DOHH2 (cell line): Measurements from ENCODE around the gene FKBP7.
"Not testable (repeated sequence)": the region's sequence is repeated elsewhere in the genome, so short reads cannot be mapped to it uniquely, and the experiment has no call there.

Experiments
- H3F3A ChIP-seq: fragments of 200-600 bp; sonication (generic), shearing (Covaris generic); 2 replicates; pipeline ENCODE4 v1.6.0; 2016; ENCODE audit warnings: antibody characterized with exemption, mild to moderate bottlenecking; ENCODE audit not compliant: control insufficient read depth, insufficient read depth
- H3K27ac ChIP-seq: fragments of 200-600 bp; sonication (generic); 2 replicates; pipeline ENCODE4 v1.5.1; 2014; ENCODE audit warnings: low read depth, mild to moderate bottlenecking, low read length, moderate library complexity
- H3K27me3 ChIP-seq: fragments of 200-600 bp; sonication (generic); 2 replicates; pipeline ENCODE4 v1.6.1; 2014; ENCODE audit warnings: mild to moderate bottlenecking, low read length, mixed read lengths; ENCODE audit not compliant: control insufficient read depth
- H3K36me3 ChIP-seq: fragments of 200-600 bp; sonication (generic); 2 replicates; pipeline ENCODE4 v1.6.1; 2014; ENCODE audit warnings: mild to moderate bottlenecking, low read length, moderate library complexity, mixed read lengths; ENCODE audit not compliant: control insufficient read depth
- H3K4me1 ChIP-seq: fragments of 200-600 bp; sonication (generic); 2 replicates; pipeline ENCODE4 v1.6.1; 2014; ENCODE audit warnings: mild to moderate bottlenecking, low read length, mixed read lengths; ENCODE audit not compliant: control insufficient read depth
- H3K4me2 ChIP-seq: fragments of 200-600 bp; sonication (generic); 2 replicates; pipeline ENCODE4 v1.6.0; 2014; ENCODE audit warnings: mild to moderate bottlenecking, low read length, moderate library complexity
- H3K4me3 ChIP-seq: fragments of 200-600 bp; sonication (generic); 2 replicates; pipeline ENCODE4 v1.5.1; 2014; ENCODE audit warnings: mild to moderate bottlenecking, low read length, mixed read lengths
- H3K79me2 ChIP-seq: fragments of 200-600 bp; sonication (generic); 2 replicates; pipeline ENCODE4 v1.6.1; 2014; ENCODE audit warnings: mild to moderate bottlenecking, low read length, mixed read lengths; ENCODE audit not compliant: control insufficient read depth
- H3K9me2 ChIP-seq: fragments of 200-600 bp; sonication (generic); replicated peaks from 2 replicates; pipeline ENCODE4 v1.6.1; 2014; ENCODE audit warnings: mild to moderate bottlenecking, low read length, mixed read lengths; ENCODE audit not compliant: control insufficient read depth
- H3K9me3 ChIP-seq: fragments of 200-600 bp; sonication (generic); 2 replicates; pipeline ENCODE4 v1.6.1; 2014; ENCODE audit warnings: antibody characterized with exemption, low read length, mixed read lengths; ENCODE audit not compliant: control insufficient read depth, insufficient read depth
- H4K20me1 ChIP-seq: fragments of 200-600 bp; sonication (generic); 2 replicates; pipeline ENCODE4 v1.6.0; 2014; ENCODE audit warnings: low read depth, mild to moderate bottlenecking, antibody characterized with exemption, low read length, moderate library complexity; ENCODE audit not compliant: control insufficient read depth, insufficient read depth
- EZH2phosphoT487 ChIP-seq: fragments of 200-600 bp; sonication (generic); IDR thresholded peaks from 2 replicates; pipeline ENCODE4 v1.6.1; 2017; ENCODE audit warnings: borderline replicate concordance, mild to moderate bottlenecking, antibody characterized with exemption, low read length, moderate library complexity, mixed read lengths
- TF ChIP-seq, protein P1 (sequence below): fragments of 200-600 bp; sonication (generic); IDR thresholded peaks from one replicate; pipeline ENCODE4 v1.5.1; 2014; ENCODE audit warnings: antibody characterized with exemption, mild to moderate bottlenecking, low read depth, low read length; ENCODE audit not compliant: poor library complexity, severe bottlenecking

The FKBP7 gene

DNA sequence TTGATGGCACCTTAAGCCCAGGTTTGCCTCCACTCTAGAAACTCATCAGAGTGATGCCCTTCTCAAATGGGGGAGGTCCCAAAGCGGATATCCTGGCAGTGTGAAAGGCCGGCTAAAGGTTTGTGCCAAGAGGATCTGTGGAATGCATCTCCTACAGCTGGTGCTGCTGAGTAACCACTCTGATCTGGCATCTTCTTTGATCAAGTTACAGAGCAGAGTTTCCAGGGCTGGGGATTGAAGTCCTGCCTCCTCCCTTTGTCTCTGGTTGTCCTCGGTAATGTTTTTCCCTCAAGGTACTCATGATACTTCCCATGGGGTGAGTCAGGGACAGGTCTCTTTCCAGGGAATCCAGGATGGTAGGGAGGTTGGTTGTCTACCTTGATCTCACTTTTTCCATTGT is 52.0 kb downstream of the FKBP7 start:
- H3K79me2 ChIP-seq = no peaks in the 10 kb centered on the region

DNA sequence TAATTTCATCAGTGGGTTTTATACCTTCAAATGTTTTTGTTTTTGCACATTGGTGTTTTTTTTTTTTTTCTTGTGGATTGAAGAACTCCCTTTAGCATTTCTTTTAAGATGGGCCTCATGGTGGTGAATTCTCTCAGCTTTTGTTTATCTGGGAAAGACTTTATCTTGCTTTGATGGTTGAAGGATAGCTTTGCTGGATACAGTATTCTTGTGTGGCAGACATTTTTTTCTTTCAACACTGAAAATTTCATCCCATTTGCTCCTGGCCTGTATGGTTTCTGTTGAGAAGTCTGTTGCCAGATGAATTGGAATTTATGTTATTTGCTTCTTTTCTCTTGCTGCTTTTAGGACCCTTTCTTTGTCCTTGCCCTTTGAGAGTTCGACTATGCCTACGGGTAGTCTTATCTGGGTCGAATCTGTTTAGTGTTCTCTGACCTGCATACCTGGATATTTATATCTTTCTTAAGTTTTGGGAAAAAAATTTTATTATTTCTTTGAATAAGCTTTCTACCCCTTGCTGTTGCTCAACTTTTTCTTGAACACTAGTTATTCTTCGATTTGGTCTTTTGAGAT is 53.1 kb downstream of the FKBP7 start:
- no peaks in the 10 kb centered on the region for H3K9me2 ChIP-seq
- TF ChIP-seq, protein P1, sequence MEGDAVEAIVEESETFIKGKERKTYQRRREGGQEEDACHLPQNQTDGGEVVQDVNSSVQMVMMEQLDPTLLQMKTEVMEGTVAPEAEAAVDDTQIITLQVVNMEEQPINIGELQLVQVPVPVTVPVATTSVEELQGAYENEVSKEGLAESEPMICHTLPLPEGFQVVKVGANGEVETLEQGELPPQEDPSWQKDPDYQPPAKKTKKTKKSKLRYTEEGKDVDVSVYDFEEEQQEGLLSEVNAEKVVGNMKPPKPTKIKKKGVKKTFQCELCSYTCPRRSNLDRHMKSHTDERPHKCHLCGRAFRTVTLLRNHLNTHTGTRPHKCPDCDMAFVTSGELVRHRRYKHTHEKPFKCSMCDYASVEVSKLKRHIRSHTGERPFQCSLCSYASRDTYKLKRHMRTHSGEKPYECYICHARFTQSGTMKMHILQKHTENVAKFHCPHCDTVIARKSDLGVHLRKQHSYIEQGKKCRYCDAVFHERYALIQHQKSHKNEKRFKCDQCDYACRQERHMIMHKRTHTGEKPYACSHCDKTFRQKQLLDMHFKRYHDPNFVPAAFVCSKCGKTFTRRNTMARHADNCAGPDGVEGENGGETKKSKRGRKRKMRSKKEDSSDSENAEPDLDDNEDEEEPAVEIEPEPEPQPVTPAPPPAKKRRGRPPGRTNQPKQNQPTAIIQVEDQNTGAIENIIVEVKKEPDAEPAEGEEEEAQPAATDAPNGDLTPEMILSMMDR = no peak
- no peak for TF ChIP-seq EZH2phosphoT487
- no peaks in the 10 kb centered on the region for H3F3A ChIP-seq
- no peaks in the 10 kb centered on the region for H4K20me1 ChIP-seq
- no peak overlapping the region for H3K27ac ChIP-seq
- peaks cover 25% of the 10 kb centered on the region for H3K36me3 ChIP-seq
- no peaks in the 10 kb centered on the region for H3K79me2 ChIP-seq
- H3K4me1 ChIP-seq = no peaks in the 10 kb centered on the region
- H3K4me2 ChIP-seq = no peak overlapping the region
- no peak overlapping the region for H3K4me3 ChIP-seq
- no peaks in the 10 kb centered on the region for H3K9me3 ChIP-seq
- H3K27me3 ChIP-seq = no peaks in the 10 kb centered on the region

More for the DNA sequence above, 52.0 kb downstream of the FKBP7 start:
- H3K36me3 ChIP-seq = peaks cover 30% of the 10 kb centered on the region
- TF ChIP-seq, protein P1 = no peak
- TF ChIP-seq EZH2phosphoT487 = no peak
- H3F3A ChIP-seq = no peaks in the 10 kb centered on the region
- H3K27me3 ChIP-seq = no peaks in the 10 kb centered on the region
- no peak overlapping the region for H3K4me2 ChIP-seq
- no peaks in the 10 kb centered on the region for H4K20me1 ChIP-seq
- H3K27ac ChIP-seq = no peak overlapping the region
- H3K4me3 ChIP-seq = no peak overlapping the region
- H3K9me3 ChIP-seq = no peaks in the 10 kb centered on the region
- H3K4me1 ChIP-seq = no peaks in the 10 kb centered on the region
- H3K9me2 ChIP-seq = no peaks in the 10 kb centered on the region

DNA sequence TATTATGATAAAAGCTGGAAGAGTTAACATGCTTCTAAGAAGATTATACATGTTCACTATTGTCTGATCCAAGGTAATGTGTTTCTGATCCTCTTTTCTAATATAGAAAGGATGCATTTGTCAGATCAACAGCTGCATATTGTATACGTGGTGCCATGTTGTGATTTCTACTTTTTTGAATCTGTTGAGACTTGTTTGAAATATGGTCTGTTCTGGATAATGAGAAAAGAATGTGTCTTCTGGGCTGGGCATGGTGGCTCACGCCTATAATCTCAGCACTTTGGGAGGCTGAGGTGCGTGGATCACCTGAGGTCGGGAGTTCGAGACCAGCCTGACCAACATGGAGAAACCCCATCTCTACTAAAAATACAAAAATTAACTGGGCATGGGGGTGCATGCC is 54.7 kb downstream of the FKBP7 start:
- not testable (repeated sequence) for H3K79me2 ChIP-seq, H3K27me3 ChIP-seq, H3K4me3 ChIP-seq, H3K9me3 ChIP-seq, H3K4me2 ChIP-seq, H3F3A ChIP-seq, H3K27ac ChIP-seq, H3K9me2 ChIP-seq, H4K20me1 ChIP-seq, H3K4me1 ChIP-seq
- peaks cover 11% of the 10 kb centered on the region for H3K36me3 ChIP-seq

DNA sequence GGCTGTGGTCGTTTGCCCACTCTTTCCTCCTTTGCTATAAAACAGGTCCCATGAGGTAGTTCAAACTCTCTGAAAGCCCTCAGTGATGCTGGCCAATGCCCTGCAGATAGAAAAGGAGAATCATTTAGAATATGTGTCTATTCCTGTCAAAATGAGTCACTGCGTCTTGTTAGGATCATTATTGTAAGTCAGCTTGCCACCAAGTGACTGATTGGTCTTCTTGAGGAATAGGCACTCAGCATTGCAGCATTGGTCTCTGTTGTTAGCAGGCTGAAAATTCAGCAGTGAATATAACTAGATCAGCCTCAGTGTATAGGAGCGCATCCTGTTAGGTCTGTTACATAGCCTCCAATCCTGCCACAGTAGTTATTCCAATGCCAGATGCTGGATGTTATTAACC is 56.3 kb downstream of the FKBP7 start:
- H3K79me2 ChIP-seq = no peaks in the 10 kb centered on the region
- H3K4me1 ChIP-seq = no peaks in the 10 kb centered on the region
- H4K20me1 ChIP-seq = no peaks in the 10 kb centered on the region
- H3K9me3 ChIP-seq = no peaks in the 10 kb centered on the region
- H3K27ac ChIP-seq = no peak overlapping the region
- no peaks in the 10 kb centered on the region for H3F3A ChIP-seq
- H3K9me2 ChIP-seq = no peaks in the 10 kb centered on the region
- no peaks in the 10 kb centered on the region for H3K27me3 ChIP-seq
- no peak for TF ChIP-seq EZH2phosphoT487
- TF ChIP-seq, protein P1 = no peak
- H3K4me2 ChIP-seq = no peak overlapping the region
- no peak overlapping the region for H3K4me3 ChIP-seq
- H3K36me3 ChIP-seq = peaks cover under 1% of the 10 kb centered on the region; the same call in 1 of the 2 replicates
